NCI-H82 treated with DMSO at 0.1 percent for 48 hours (cell line): ENCODE measurements around the gene MUC4.

Source experiments
- DNase-seq: peaks from one replicate; lab custom pipeline; 2025; ENCODE audit not compliant: unreplicated experiment; lab: John Stamatoyannopoulos, UW

Gene MUC4

GRCh38 chr3:195811756-195812155, at the start of gene MUC4:
TSS of gene MUC4 (minus strand) at chr3:195811929. CDS start at chr3:195811817, 112 bp downstream.
- no peak for DNase-seq

GRCh38 chr3:195860456-195860855, 48.7 kb upstream of the MUC4 start:
- DNase-seq = no peak

GRCh38 chr3:195859846-195860411, 48.2 kb upstream of the MUC4 start:
- no peak for DNase-seq

- DNase-seq = peak; percentile 85
Measured at GRCh38 chr3:195859061-195859845, 47.5 kb upstream of the MUC4 start.

- no peak for DNase-seq
Measured at GRCh38 chr3:195856410-195857084, 44.8 kb upstream of the MUC4 start.

- no peak for DNase-seq
Measured at GRCh38 chr3:195855471-195856409, 44.0 kb upstream of the MUC4 start.

- no peak for DNase-seq
Measured at GRCh38 chr3:195854628-195855294, 43.0 kb upstream of the MUC4 start.

GRCh38 chr3:195853996-195854395, 42.3 kb upstream of the MUC4 start:
- DNase-seq = no peak

- no peak for DNase-seq
Measured at GRCh38 chr3:195853036-195853435, 41.3 kb upstream of the MUC4 start.

GRCh38 chr3:195850857-195851543, 39.3 kb upstream of the MUC4 start:
- peak; percentile 93 for DNase-seq

- peak; percentile 27 for DNase-seq
Measured at GRCh38 chr3:195849322-195850074, 37.8 kb upstream of the MUC4 start.

GRCh38 chr3:195847055-195847950, 35.6 kb upstream of the MUC4 start:
- DNase-seq = no peak

- DNase-seq = no peak
Measured at GRCh38 chr3:195845483-195845882, 33.8 kb upstream of the MUC4 start.

- DNase-seq = no peak
Measured at GRCh38 chr3:195844671-195845218, 33.0 kb upstream of the MUC4 start.

- DNase-seq = no peak
Measured at GRCh38 chr3:195839260-195840010, 27.7 kb upstream of the MUC4 start.

- DNase-seq = no peak
Measured at GRCh38 chr3:195838714-195839113, 27.0 kb upstream of the MUC4 start.

- DNase-seq = no peak
Measured at GRCh38 chr3:195836476-195837135, 24.9 kb upstream of the MUC4 start.
